SK-N-MC (cell line): ENCODE results near the gene PARD3B.

Experiments
- DNase-seq: peaks from one replicate; pipeline ENCODE4 v3.0.0-alpha.2; 2011; ENCODE audit warnings: low read depth, low spot score
- H3K27ac ChIP-seq: fragments of 200-600 bp; sonication (generic); 2 replicates; pipeline ENCODE4 v1.5.1; 2016; ENCODE audit warnings: mixed run types
- H3K36me3 ChIP-seq: fragments of 200-600 bp; sonication (generic); 2 replicates; pipeline ENCODE4 v1.6.1; 2017; ENCODE audit warnings: antibody characterized with exemption, low read length, mixed read lengths; ENCODE audit not compliant: insufficient read depth
- H3K4me3 ChIP-seq: fragments of 200-600 bp; sonication (generic); 2 replicates; pipeline ENCODE4 v1.5.1; 2016
- H3K9ac ChIP-seq: fragments of 200-600 bp; sonication (generic); 2 replicates; pipeline ENCODE4 v1.8.0; 2017; ENCODE audit warnings: mixed run types, mixed read lengths; ENCODE audit not compliant: insufficient read length
- H3K9me3 ChIP-seq: fragments of 200-600 bp; sonication (generic); 2 replicates; pipeline ENCODE4 v1.6.1; 2017; ENCODE audit warnings: low read depth, mild to moderate bottlenecking, antibody characterized with exemption, low read length, moderate library complexity, mixed read lengths
- EZH2 ChIP-seq: fragments of 200-600 bp; sonication (generic); IDR thresholded peaks from one replicate; pipeline ENCODE4 v1.6.1; 2017; ENCODE audit warnings: antibody characterized with exemption
- FOXP2 ChIP-seq: optimal IDR thresholded peaks from 2 replicates; pipeline ENCODE3; 2011; ENCODE audit warnings: mild to moderate bottlenecking, moderate library complexity; ENCODE audit not compliant: insufficient read depth; ENCODE audit errors: extremely low read length, control extremely low read depth
- POLR2AphosphoS5 ChIP-seq: IDR thresholded peaks from 2 replicates; pipeline ENCODE4 v1.6.1; 2012; ENCODE audit warnings: mild to moderate bottlenecking, low read depth, low read length, borderline replicate concordance

The PARD3B gene

DNA sequence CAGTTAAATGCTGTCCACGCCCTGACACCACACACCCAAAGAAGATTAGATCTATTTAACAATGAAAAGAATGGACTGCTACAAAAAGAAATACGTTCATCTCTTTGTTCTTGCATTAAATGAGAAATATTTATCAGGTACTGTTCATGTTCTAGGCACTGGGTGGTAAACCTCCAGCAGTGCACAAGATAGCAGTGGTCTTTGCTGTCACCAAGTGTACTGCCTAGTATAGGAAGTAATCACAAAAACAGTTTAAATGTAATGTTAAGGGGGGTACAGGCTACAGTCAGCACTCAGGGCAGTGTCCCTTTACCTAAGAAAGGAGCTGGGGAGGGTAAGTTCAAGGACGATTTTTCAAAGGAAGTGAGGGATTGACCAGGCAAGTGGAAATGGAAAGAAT lies 443.6 kb downstream of the PARD3B start:
- H3K9me3 ChIP-seq, result no peaks in the 10 kb centered on the region
- TF ChIP-seq FOXP2 (no peak), EZH2 (no peak), POLR2AphosphoS5 (no peak)
- no peak overlapping the region for H3K9ac ChIP-seq
- DNase-seq, result no peak
- no peak overlapping the region for H3K4me3 ChIP-seq
- no peak overlapping the region for H3K27ac ChIP-seq
- no peaks in the 10 kb centered on the region for H3K36me3 ChIP-seq

DNA sequence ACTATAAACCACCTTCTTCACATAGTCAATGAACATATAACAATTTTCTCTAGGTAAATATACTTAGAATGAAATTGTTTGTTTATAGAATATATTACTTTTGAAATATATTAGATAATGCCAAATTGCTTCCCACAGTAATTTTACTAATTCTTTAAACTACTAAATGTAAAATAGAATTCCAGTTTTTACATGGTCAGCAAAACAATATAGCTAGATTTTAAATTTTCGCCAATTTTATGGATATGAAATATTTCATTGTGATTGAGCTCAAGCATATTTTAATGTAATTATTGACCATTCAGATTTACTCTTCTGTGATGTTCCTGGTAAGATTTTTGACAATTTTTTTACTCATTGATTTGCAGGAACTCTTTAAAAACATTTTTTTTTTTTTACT lies 444.6 kb downstream of the PARD3B start:
- Histone ChIP-seq H3K9ac (no peak overlapping the region), H3K4me3 (no peak overlapping the region), H3K9me3 (no peaks in the 10 kb centered on the region), H3K36me3 (no peaks in the 10 kb centered on the region), H3K27ac (no peak overlapping the region)
- no peak for DNase-seq
- no peak for TF ChIP-seq EZH2
- no peak for TF ChIP-seq POLR2AphosphoS5
- TF ChIP-seq FOXP2, result no peak

DNA sequence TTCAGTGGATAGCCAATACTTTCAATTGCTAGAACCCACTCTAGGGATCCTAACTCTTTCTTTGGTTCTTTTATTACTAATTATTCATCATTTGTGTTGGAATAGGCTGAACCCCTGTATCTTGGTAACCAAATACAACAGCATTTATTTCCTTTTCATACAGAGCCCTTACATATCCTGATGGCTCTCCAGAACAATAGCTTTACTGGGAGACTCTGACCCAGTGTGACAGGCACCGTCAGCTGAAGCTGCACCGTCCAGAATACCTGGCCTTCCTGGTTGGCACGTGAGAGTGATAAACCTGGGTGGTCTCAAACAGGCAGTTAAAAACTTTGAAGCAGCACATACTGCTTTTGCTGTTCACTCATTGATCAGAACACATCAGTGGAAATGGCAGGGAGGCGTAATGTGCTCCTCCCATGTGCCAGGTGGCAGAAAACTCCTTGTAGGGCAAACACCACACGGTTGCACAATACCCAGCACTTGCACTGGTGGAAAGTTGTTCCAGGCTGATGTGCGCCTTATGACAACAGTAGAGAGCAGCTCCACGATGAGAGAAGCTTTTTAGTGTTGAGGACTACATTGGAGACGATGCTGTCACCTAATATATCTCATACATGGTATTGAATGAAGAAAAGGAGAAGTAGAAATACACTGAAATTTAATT lies 456.2 kb downstream of the PARD3B start:
- H3K9ac ChIP-seq, result no peak overlapping the region
- H3K27ac ChIP-seq, result no peak overlapping the region
- H3K4me3 ChIP-seq, result no peak overlapping the region
- no peaks in the 10 kb centered on the region for H3K36me3 ChIP-seq
- no peaks in the 10 kb centered on the region for H3K9me3 ChIP-seq
- DNase-seq, result no peak
- TF ChIP-seq POLR2AphosphoS5, result no peak
- TF ChIP-seq EZH2, result no peak
- no peak for TF ChIP-seq FOXP2

GRCh38 chr2:205002390-205002789 lies 457.1 kb downstream of the PARD3B start:
- no peak overlapping the region for H3K27ac ChIP-seq
- H3K9ac ChIP-seq, result no peak overlapping the region
- no peaks in the 10 kb centered on the region for H3K9me3 ChIP-seq
- no peaks in the 10 kb centered on the region for H3K36me3 ChIP-seq
- TF ChIP-seq EZH2 (no peak), FOXP2 (no peak), POLR2AphosphoS5 (no peak)
- DNase-seq, result no peak
- no peak overlapping the region for H3K4me3 ChIP-seq

- Histone ChIP-seq H3K36me3 (no peaks in the 10 kb centered on the region), H3K9ac (no peak overlapping the region), H3K4me3 (no peak overlapping the region), H3K9me3 (no peaks in the 10 kb centered on the region), H3K27ac (no peak overlapping the region)
- DNase-seq, result no peak
- no peak for TF ChIP-seq EZH2
Measured at GRCh38 chr2:205003288-205003687, 458.0 kb downstream of the PARD3B start.

DNA sequence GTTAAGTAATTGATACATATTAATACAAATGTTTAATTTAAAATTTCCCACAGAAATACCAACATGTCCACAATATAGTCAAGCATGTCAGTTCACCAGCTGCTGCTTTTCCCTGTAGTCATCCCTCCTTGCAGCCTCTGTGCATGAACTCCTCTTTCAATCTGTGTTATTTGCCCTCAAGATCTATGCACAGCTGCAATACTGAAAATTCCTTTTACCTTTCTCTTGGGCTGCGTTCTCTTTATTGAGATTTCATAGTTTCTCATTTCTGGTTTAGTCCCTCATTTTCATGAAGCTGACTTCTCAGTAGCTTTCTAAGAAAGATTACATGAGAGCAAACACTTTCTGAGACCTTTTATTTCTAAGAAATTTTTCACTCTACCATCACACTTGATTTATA lies 464.9 kb downstream of the PARD3B start:
- no peak for DNase-seq
- TF ChIP-seq FOXP2 (no peak), POLR2AphosphoS5 (no peak), EZH2 (no peak)

DNA sequence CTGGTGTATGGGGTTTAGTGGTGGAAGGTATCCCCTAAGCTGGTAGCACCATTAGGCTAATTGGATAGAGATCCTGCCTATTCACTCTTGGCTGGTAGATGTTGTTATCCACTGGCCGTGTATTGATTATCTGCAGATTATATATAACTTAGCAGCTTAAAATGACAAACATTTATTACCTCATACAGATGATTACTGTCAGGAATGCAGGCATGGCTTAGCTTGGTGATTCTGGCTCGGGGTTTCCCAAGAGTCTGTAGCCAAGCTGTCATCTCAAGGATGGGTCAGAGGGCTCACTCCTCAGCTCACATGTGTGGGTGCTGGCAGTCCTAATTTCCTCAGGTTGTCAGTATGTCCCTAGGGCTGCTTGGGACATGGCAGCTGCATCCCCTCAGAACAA lies 465.8 kb downstream of the PARD3B start:
- no peak overlapping the region for H3K4me3 ChIP-seq
- DNase-seq, result no peak
- TF ChIP-seq FOXP2 (no peak), EZH2 (no peak), POLR2AphosphoS5 (no peak)
- H3K27ac ChIP-seq, result no peak overlapping the region
- H3K36me3 ChIP-seq, result no peaks in the 10 kb centered on the region
- no peak overlapping the region for H3K9ac ChIP-seq
- H3K9me3 ChIP-seq, result no peaks in the 10 kb centered on the region

More for the DNA sequence above, 464.9 kb downstream of the PARD3B start:
- H3K9ac ChIP-seq, result no peak overlapping the region
- no peaks in the 10 kb centered on the region for H3K36me3 ChIP-seq
- no peak overlapping the region for H3K4me3 ChIP-seq
- no peaks in the 10 kb centered on the region for H3K9me3 ChIP-seq
- H3K27ac ChIP-seq, result no peak overlapping the region

DNA sequence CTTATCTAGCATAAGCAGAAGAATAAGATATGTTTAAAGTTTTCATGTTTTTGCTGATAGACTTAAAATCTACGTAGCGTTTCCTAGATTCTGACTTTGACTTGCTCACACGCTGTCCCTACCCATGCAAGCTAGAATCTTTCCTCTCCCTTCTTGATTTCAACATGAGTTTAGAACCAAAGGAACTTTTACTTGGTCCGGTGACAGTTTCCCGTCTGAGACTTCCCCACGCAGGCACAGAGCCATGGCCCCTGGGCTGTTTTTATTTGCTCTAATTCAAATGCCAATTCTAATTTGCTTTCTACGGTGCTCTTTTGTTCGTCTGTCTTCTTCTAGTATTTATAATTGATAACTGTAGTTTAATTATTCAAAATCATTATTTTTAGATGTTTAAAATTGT lies 467.7 kb downstream of the PARD3B start:
- TF ChIP-seq FOXP2 (no peak), POLR2AphosphoS5 (no peak), EZH2 (no peak)
- H3K27ac ChIP-seq, result no peak overlapping the region
- H3K9me3 ChIP-seq, result no peaks in the 10 kb centered on the region
- no peak for DNase-seq
- no peak overlapping the region for H3K4me3 ChIP-seq
- H3K9ac ChIP-seq, result no peak overlapping the region
- H3K36me3 ChIP-seq, result no peaks in the 10 kb centered on the region

DNA sequence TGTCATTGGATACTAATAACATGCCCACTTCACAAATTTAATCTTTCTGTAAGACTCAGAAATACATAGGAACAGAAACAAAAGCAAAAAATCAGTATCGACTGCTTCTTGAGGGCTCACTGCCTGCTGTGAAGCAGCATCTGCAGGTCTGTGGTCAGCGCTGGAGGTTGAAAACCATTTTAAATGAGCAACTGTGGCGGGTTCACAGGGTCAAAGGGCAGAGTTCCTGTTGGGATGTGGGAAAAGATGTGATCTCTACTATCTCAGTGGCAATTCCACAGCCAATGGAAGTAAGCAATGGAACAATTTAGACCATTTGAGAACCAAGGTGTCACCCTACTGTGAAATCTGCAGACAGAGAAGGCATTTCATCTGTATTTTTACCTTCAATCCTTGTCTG lies 468.3 kb downstream of the PARD3B start:
- no peak overlapping the region for H3K4me3 ChIP-seq
- TF ChIP-seq FOXP2 (no peak), POLR2AphosphoS5 (no peak)
- no peaks in the 10 kb centered on the region for H3K36me3 ChIP-seq
- H3K27ac ChIP-seq, result no peak overlapping the region
- no peaks in the 10 kb centered on the region for H3K9me3 ChIP-seq
- no peak for DNase-seq
- H3K9ac ChIP-seq, result no peak overlapping the region
